IMR-90 (cell line): ENCODE measurements around the gene APOA4. TPM values are rescaled to one million over a fixed set of nuclear protein-coding genes. Genes with fewer than 3 reads are reported as not detected.

Experiments
- ATAC-seq: fragments of 200-7000 bp; cut with Tn5 transposase; 2 replicates; pipeline ENCODE4 v1.9.1; 2020; ENCODE audit warnings: low read depth, mild to moderate bottlenecking, moderate library complexity
- BruUV-seq: library from RNA; stranded (reverse); fragments of 400-500 nt; replicated peaks from 2 replicates; lab custom pipeline; 2021; lab: Mats Ljungman, UMichigan
- CTCF ChIA-PET: fragments of 300-600 bp; formaldehyde crosslinking; extraction: SDS; loops from one replicate; lab custom pipeline; 2021; ENCODE audit warnings: antibody characterized with exemption; lab: Yijun Ruan, JAX
- POLR2A ChIA-PET: fragments of 300-600 bp; sonication (Branson Sonifier 250); formaldehyde crosslinking; loops from one replicate; lab custom pipeline; 2022; ENCODE audit warnings: antibody characterized with exemption; ENCODE audit not compliant: unreplicated experiment; lab: Charles Lee
- DNase-seq: peaks from one replicate; pipeline ENCODE4 v3.0.0; 2013
- H2AFZ ChIP-seq: replicated peaks from 2 replicates; pipeline ENCODE3; 2013; ENCODE audit warnings: low read length, mild to moderate bottlenecking; ENCODE audit not compliant: poor library complexity
- H2AK5ac ChIP-seq: 2 replicates; pipeline ENCODE4 v1.6.1; 2013; ENCODE audit warnings: low read depth, low read length, inconsistent platforms
- H2AK9ac ChIP-seq: replicated peaks from 2 replicates; pipeline ENCODE3; 2013; ENCODE audit warnings: mild to moderate bottlenecking, low read depth, low read length, moderate library complexity; ENCODE audit not compliant: poor library complexity
- H2BK120ac ChIP-seq: 2 replicates; pipeline ENCODE4 v1.6.1; 2013; ENCODE audit warnings: low read depth, low read length, inconsistent platforms
- H2BK15ac ChIP-seq: 3 replicates; pipeline ENCODE4 v1.6.1; 2013; ENCODE audit warnings: low read depth, low read length, inconsistent platforms
- H2BK20ac ChIP-seq: 2 replicates; pipeline ENCODE4 v1.6.1; 2013; ENCODE audit warnings: low read depth, mild to moderate bottlenecking, inconsistent platforms, low read length, moderate library complexity
- H2BK5ac ChIP-seq: 2 replicates; pipeline ENCODE4 v1.6.1; 2013; ENCODE audit warnings: mild to moderate bottlenecking, low read depth, low read length, inconsistent platforms; ENCODE audit not compliant: poor library complexity, severe bottlenecking
- H3K14ac ChIP-seq: replicated peaks from 2 replicates; pipeline ENCODE4 v1.6.1; 2013; ENCODE audit warnings: low read depth, low read length, inconsistent platforms
- H3K18ac ChIP-seq: 2 replicates; pipeline ENCODE4 v1.6.1; 2013; ENCODE audit warnings: low read depth, low read length, control low read depth
- H3K23ac ChIP-seq: 2 replicates; pipeline ENCODE4 v1.6.1; 2013; ENCODE audit warnings: low read depth, low read length, inconsistent platforms
- H3K27ac ChIP-seq: 2 replicates; pipeline ENCODE4 v1.5.1; 2013; ENCODE audit warnings: mild to moderate bottlenecking, control low read depth, low read length; ENCODE audit not compliant: insufficient read depth
- H3K27me3 ChIP-seq: 2 replicates; pipeline ENCODE4 v1.6.1; 2013; ENCODE audit warnings: low read length; ENCODE audit not compliant: control insufficient read depth, insufficient read depth
- H3K36me3 ChIP-seq: 2 replicates; pipeline ENCODE4 v1.6.1; 2013; ENCODE audit warnings: low read length, mixed read lengths; ENCODE audit not compliant: control insufficient read depth, insufficient read depth
- H3K4ac ChIP-seq: 2 replicates; pipeline ENCODE4 v1.6.1; 2013; ENCODE audit warnings: low read depth, low read length, inconsistent platforms
- H3K4me1 ChIP-seq: 2 replicates; pipeline ENCODE4 v1.6.1; 2013; ENCODE audit warnings: low read length, mixed read lengths; ENCODE audit not compliant: control insufficient read depth, insufficient read depth
- H3K4me2 ChIP-seq: 2 replicates; pipeline ENCODE4 v1.6.1; 2013; ENCODE audit warnings: low read depth, mild to moderate bottlenecking, control low read depth, low read length, moderate library complexity
- H3K4me3 ChIP-seq: 2 replicates; pipeline ENCODE4 v1.5.1; 2013; ENCODE audit warnings: low read depth, mild to moderate bottlenecking, control low read depth, low read length, moderate library complexity; ENCODE audit not compliant: insufficient read depth
- H3K56ac ChIP-seq: 2 replicates; pipeline ENCODE4 v1.6.1; 2013; ENCODE audit warnings: low read length, inconsistent platforms; ENCODE audit not compliant: insufficient read depth; ENCODE audit errors: extremely low read depth
- H3K79me1 ChIP-seq, 2 experiments: 2 replicates each; pipeline ENCODE4 v1.6.1; 2013; ENCODE audit warnings: low read length in 2 of 2, inconsistent platforms in 1 of 2, low read depth in 1 of 2
- H3K9ac ChIP-seq: 2 replicates; pipeline ENCODE4 v1.6.1; 2013; ENCODE audit warnings: low read depth, low read length, control low read depth
- H3K9me1 ChIP-seq: 2 replicates; pipeline ENCODE4 v1.6.1; 2013; ENCODE audit warnings: low read length, inconsistent platforms; ENCODE audit not compliant: insufficient read depth
- H3K9me3 ChIP-seq: 2 replicates; pipeline ENCODE4 v1.6.1; 2013; ENCODE audit warnings: low read length; ENCODE audit not compliant: control insufficient read depth, insufficient read depth
- H4K20me1 ChIP-seq: 2 replicates; pipeline ENCODE4 v1.6.1; 2013; ENCODE audit warnings: low read length, inconsistent platforms; ENCODE audit not compliant: insufficient read depth
- H4K5ac ChIP-seq: 2 replicates; pipeline ENCODE4 v1.6.1; 2013; ENCODE audit warnings: mild to moderate bottlenecking, low read depth, low read length, control low read depth
- H4K8ac ChIP-seq, 2 experiments: 2 replicates each; pipeline ENCODE4 v1.6.1; 2013; ENCODE audit warnings: low read depth in 2 of 2, low read length in 2 of 2, control low read depth in 1 of 2, inconsistent platforms in 1 of 2
- H4K91ac ChIP-seq: 2 replicates; pipeline ENCODE4 v1.6.1; 2013; ENCODE audit warnings: low read depth, low read length, inconsistent platforms; ENCODE audit not compliant: insufficient read depth
- BHLHE40 ChIP-seq: fragments of 150-350 bp; IDR thresholded peaks from 2 replicates; pipeline ENCODE4 v1.6.1; 2016; ENCODE audit warnings: mild to moderate bottlenecking, low read depth, low read length
- CHD1 ChIP-seq: IDR thresholded peaks from 2 replicates; pipeline ENCODE4 v1.6.1; 2012; ENCODE audit warnings: low read depth, low read length, improper control_type of control experiment
- MAFK ChIP-seq: IDR thresholded peaks from 2 replicates; pipeline ENCODE4 v1.6.1; 2012; ENCODE audit warnings: low read depth, low read length, improper control_type of control experiment
- MXI1 ChIP-seq: IDR thresholded peaks from 2 replicates; pipeline ENCODE4 v1.6.1; 2012; ENCODE audit warnings: low read depth, mild to moderate bottlenecking, low read length, moderate library complexity, borderline replicate concordance
- NFE2L2 ChIP-seq: fragments of 150-350 bp; IDR thresholded peaks from 2 replicates; pipeline ENCODE4 v1.6.1; 2016; ENCODE audit warnings: low read depth, mild to moderate bottlenecking, low read length
- RAD21 ChIP-seq: IDR thresholded peaks from 2 replicates; pipeline ENCODE4 v1.6.1; 2012; ENCODE audit warnings: low read length, improper control_type of control experiment
- RCOR1 ChIP-seq: IDR thresholded peaks from 2 replicates; pipeline ENCODE4 v1.6.1; 2012; ENCODE audit warnings: mild to moderate bottlenecking, low read length, improper control_type of control experiment; ENCODE audit not compliant: insufficient replicate concordance
- SMC3 ChIP-seq: fragments of 150-350 bp; IDR thresholded peaks from 2 replicates; pipeline ENCODE4 v1.6.1; 2016; ENCODE audit warnings: low read depth, mild to moderate bottlenecking, antibody characterized with exemption, low read length, moderate library complexity
- WGBS, 2 experiments: methylation state at CpG; one replicate each; pipeline versions ENCODE4 v1.1.5 to v1.1.7; 2013; ENCODE audit warnings: missing lambda C conversion rate in 2 of 2; ENCODE audit not compliant: insufficient read length in 1 of 2; ENCODE audit errors: extremely low coverage in 2 of 2; 5-methylcytosine and 5-hydroxymethylcytosine counted together
- dilution Hi-C: fragments of 300-500 bp; cut with HindIII; formaldehyde crosslinking; loops from one replicate; pipeline ENCODE4 v1.14.3; 2018; ENCODE audit warnings: low sequenced_read_pairs; ENCODE audit not compliant: unreplicated experiment
- in situ Hi-C: fragments of 300-500 bp; cut with MboI; formaldehyde crosslinking; loops from 3 replicates; pipeline ENCODE4 v1.14.3; 2019; ENCODE audit warnings: low sequenced_read_pairs, inconsistent platforms, mixed read lengths
- intact Hi-C: fragments of 100-400 bp; cut with micrococcal nuclease; formaldehyde crosslinking; loops from 2 replicates; pipeline ENCODE4 v1.10.0; 2022
- polyA plus RNA-seq, 3 experiments: library from polyadenylated mRNA; depleted of rRNA; stranded (reverse); fragments of >200 nt; gene quantifications; 2 replicates each; pipeline ENCODE4 v1.2.3, GENCODE V29; 2012; ENCODE audit warnings: low replicate concordance in 1 of 3
- total RNA-seq: library from RNA; depleted of rRNA; stranded (reverse); fragments of >200 nt; gene quantifications from 2 replicates; pipeline ENCODE4 v1.2.3, GENCODE V29; 2012
- TF ChIP-seq, protein P1 (sequence below): fragments of 150-350 bp; IDR thresholded peaks from 2 replicates; pipeline ENCODE4 v1.6.1; 2016; ENCODE audit warnings: low read depth, mild to moderate bottlenecking, low read length, moderate library complexity, borderline replicate concordance
- TF ChIP-seq, protein P2 (sequence below): conservative IDR thresholded peaks from 2 replicates; pipeline ENCODE4 v1.5.1; 2012; ENCODE audit warnings: mild to moderate bottlenecking, low read depth, low read length, improper control_type of control experiment

APOA4 gene
- total and polyA plus RNA-seq, 2 of the 4 experiments (the other 2 are of a cell fraction): not detected

DNA sequence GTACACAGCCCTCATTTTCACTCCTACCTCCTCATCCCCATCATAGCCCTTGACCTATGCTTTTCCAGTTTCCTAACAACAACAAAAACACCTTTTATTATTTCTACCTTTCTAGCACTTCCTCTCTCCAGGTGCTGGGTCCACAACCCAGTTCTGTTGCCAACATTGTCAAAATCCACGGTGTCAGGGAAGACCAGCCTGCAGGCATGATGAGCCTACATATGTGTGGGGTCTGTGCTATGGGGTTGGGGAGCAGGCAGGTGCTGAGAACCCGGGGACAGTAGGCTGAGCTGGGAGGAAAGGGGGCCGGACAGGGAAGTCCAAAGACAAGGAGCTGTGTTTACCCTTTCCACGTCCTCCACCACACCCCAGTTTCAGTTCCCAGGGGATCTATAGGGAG is 34.6 kb downstream of the APOA4 start:
- no peak overlapping the region; the same call in 1 of the 2 replicates for H2BK20ac ChIP-seq
- peak overlapping the region; percentile 67 for H3K4me3 ChIP-seq
- peaks cover 22% of the 10 kb centered on the region for H3K36me3 ChIP-seq
- H3K4me1 ChIP-seq: peaks cover 6% of the 10 kb centered on the region
- H3K23ac ChIP-seq: peak overlapping the region; percentile 93; the same call in 1 of the 2 replicates
- no CpG with 5 or more reads among the region's 4 CpGs for WGBS, 2 experiments
- 0 out of 3 replicates have a peak overlapping the region, but pooled peaks have one; percentile 30 for H2BK15ac ChIP-seq
- H3K9me1 ChIP-seq: peaks cover 24% of the 10 kb centered on the region
- H2AK5ac ChIP-seq: peak overlapping the region; percentile 51
- no peaks in the 10 kb centered on the region for H3K27me3 ChIP-seq
- H2AFZ ChIP-seq: peak overlapping the region; percentile 95
- H3K9me3 ChIP-seq: no peaks in the 10 kb centered on the region
- H3K56ac ChIP-seq: peak overlapping the region; percentile 87; the same call in 1 of the 2 replicates
- 0 out of 2 replicates have a peak, but pooled peaks cover 4% of the 10 kb centered on the region for H4K20me1 ChIP-seq
- peak overlapping the region; percentile 99 for H3K14ac ChIP-seq
- H3K9ac ChIP-seq: peak overlapping the region; percentile 92
- peak overlapping the region; percentile 83 for H3K4me2 ChIP-seq
- H3K79me1 ChIP-seq: peaks cover 39 to 47% of the 10 kb centered on the region in 2 experiments
- H2AK9ac ChIP-seq: peak overlapping the region; percentile 84
- in situ Hi-C loops (loop anchor here (5.0 kb wide), 1 partner anchor 444 kb away; the partner anchor contains the start of genes PCSK7 and RNF214), intact Hi-C loops (loop anchor here (1.0 kb wide), 1 partner anchor 48 kb away; no protein-coding TSS in a partner anchor), dilution Hi-C loops (no loop called here)
- no peak for TF ChIP-seq BHLHE40
- no peak for TF ChIP-seq MAFK
- no peak for TF ChIP-seq RCOR1
- TF ChIP-seq, protein P1, sequence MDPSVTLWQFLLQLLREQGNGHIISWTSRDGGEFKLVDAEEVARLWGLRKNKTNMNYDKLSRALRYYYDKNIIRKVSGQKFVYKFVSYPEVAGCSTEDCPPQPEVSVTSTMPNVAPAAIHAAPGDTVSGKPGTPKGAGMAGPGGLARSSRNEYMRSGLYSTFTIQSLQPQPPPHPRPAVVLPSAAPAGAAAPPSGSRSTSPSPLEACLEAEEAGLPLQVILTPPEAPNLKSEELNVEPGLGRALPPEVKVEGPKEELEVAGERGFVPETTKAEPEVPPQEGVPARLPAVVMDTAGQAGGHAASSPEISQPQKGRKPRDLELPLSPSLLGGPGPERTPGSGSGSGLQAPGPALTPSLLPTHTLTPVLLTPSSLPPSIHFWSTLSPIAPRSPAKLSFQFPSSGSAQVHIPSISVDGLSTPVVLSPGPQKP: no peak
- TF ChIP-seq RAD21: no peak
- no peak for TF ChIP-seq SMC3
- TF ChIP-seq MXI1: no peak
- no peak for TF ChIP-seq CHD1
- TF ChIP-seq, protein P2, sequence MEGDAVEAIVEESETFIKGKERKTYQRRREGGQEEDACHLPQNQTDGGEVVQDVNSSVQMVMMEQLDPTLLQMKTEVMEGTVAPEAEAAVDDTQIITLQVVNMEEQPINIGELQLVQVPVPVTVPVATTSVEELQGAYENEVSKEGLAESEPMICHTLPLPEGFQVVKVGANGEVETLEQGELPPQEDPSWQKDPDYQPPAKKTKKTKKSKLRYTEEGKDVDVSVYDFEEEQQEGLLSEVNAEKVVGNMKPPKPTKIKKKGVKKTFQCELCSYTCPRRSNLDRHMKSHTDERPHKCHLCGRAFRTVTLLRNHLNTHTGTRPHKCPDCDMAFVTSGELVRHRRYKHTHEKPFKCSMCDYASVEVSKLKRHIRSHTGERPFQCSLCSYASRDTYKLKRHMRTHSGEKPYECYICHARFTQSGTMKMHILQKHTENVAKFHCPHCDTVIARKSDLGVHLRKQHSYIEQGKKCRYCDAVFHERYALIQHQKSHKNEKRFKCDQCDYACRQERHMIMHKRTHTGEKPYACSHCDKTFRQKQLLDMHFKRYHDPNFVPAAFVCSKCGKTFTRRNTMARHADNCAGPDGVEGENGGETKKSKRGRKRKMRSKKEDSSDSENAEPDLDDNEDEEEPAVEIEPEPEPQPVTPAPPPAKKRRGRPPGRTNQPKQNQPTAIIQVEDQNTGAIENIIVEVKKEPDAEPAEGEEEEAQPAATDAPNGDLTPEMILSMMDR: no peak
- TF ChIP-seq NFE2L2: no peak
- H4K91ac ChIP-seq: peak overlapping the region; percentile 75
- peak overlapping the region; percentile 96 to 98 for H4K8ac ChIP-seq
- ATAC-seq (no peak), DNase-seq (no peak)
- no TSS peak for BruUV-seq
- no peak overlapping the region; the same call in 1 of the 2 replicates for H3K27ac ChIP-seq
- H2BK5ac ChIP-seq: no peak overlapping the region
- H2BK120ac ChIP-seq: peak overlapping the region; percentile 88
- CTCF ChIA-PET: no interaction called here
- POLR2A ChIA-PET: no interaction called here
- peak overlapping the region; percentile 93 for H4K5ac ChIP-seq
- H3K18ac ChIP-seq: peak overlapping the region; percentile 86; the same call in 1 of the 2 replicates
- H3K4ac ChIP-seq: peak overlapping the region; percentile 92
